ENCODE measurements around the gene GUCY1A1.

Gene GUCY1A1

DNA sequence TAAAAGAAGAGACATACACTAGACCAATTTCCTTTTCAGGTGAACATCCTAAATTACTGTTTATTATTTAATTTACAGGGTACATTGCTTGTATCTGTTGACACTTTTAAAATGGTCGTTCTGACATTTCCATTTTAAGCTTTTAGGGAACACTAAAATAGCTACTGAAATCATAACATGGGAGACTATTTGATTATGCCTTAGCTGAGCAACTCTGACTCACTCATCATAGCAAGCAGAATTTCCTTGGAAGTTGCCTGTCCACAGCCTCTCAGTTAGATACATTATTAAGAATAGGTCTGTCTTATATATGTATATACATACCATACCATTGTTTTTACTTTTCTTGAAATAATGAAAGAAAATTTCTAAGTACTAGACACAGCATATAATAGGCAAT lies 114.1 kb downstream of the GUCY1A1 start:
- no peak for DNase-seq (ENCODE audit: low spot score)

DNA sequence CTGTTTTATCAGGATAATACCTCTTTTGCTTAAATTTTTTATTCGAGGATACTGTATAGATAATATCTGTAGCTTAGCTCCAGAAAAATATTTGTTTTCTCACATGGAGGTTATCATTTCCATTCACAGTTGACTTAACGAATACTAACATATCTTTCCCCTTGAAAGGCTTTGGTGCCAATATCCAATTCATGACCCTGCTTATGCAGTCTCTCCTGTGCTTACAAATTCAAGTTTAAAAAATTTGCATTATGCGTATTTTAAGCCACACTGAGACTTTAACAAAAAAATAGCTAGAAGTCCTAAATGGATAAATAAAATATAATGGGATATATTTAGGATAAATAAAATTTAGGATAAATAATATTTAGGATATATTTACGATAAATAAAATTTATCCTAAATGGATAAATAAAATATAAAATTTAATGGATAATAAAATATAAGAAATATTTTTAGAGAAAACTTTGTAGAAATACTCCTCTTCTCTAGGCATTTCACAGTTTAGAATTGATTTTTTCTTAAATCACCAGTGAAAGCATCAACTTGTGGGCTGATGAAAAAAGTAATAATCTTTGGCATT lies 114.7 kb downstream of the GUCY1A1 start:
- DNase-seq (ENCODE audit: low spot score): no peak
